ENCODE results near the gene KCNG2.

DNA sequence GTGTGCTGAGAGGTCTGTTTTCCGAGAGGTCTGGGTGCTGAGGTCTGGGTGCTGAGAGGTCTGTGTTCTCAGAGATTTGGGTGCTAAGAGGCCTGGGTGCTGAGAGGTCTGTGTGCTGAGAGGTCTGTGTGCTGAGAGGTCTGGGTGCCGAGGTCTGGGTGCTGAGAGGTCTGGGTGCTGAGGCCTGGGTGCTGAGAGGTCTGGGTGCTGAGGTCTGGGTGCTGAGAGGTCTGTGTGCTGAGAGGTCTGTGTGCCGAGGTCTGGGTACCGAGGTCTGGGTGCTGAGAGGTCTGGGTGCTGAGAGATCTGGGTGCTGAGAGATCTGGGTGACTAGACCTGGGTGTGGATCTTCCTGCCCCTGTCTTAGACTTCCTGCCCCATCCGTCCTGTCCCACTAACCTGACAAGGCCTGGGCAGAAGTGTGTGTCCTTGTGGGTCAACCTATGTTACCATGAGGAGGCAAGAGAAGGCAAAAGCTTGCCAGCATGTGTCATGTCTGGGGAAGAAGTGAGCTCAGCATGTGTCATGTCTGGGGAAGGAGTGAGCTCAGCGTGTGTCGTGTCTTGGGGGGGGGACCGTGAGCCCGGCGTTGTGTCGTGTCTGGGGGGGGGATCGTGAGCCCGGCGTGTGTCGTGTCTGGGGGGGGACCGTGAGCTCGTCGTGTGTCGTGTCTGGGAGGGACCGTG, 69.3 kb downstream of the KCNG2 start:
- TF ChIP-seq CTCF (IDR thresholded peaks at IDR 0.05) (no peak), EP300 (IDR thresholded peaks at IDR 0.05) (no peak), POLR2A (IDR thresholded peaks at IDR 0.05) (no peak)

Measured in tibial nerve (tissue), 4 donors.